Nephron progenitor cell (in vitro differentiated cells): ENCODE measurements around the gene RNF212.

Experiments used
- DNase-seq: peaks from one replicate; pipeline ENCODE4 v3.0.0; 2021
- H3K27ac Mint-ChIP-seq: 2 replicates; pipeline ENCODE4 v1.8.0; 2021; ENCODE audit warnings: mild to moderate bottlenecking, moderate library complexity, mixed read lengths
- H3K27me3 Mint-ChIP-seq: 2 replicates; pipeline ENCODE4 v1.8.0; 2021; ENCODE audit warnings: mild to moderate bottlenecking, low read depth, mixed read lengths; ENCODE audit not compliant: poor library complexity
- H3K36me3 Mint-ChIP-seq: 2 replicates; pipeline ENCODE4 v1.8.0; 2021; ENCODE audit warnings: low read depth, mixed read lengths
- H3K4me1 Mint-ChIP-seq: 2 replicates; pipeline ENCODE4 v1.8.0; 2021; ENCODE audit warnings: mixed read lengths
- H3K4me3 Mint-ChIP-seq: 2 replicates; pipeline ENCODE4 v1.8.0; 2021; ENCODE audit warnings: mild to moderate bottlenecking, moderate library complexity, mixed read lengths
- H3K9me3 Mint-ChIP-seq: 2 replicates; pipeline ENCODE4 v1.8.0; 2021; ENCODE audit warnings: mild to moderate bottlenecking, moderate library complexity, mixed read lengths
- TF ChIP-seq, protein P1 (sequence below): fragments of 200-600 bp; sonication (generic); IDR thresholded peaks from 2 replicates; pipeline ENCODE4 v1.5.0; 2021; ENCODE audit warnings: antibody characterized with exemption

The RNF212 gene

DNA sequence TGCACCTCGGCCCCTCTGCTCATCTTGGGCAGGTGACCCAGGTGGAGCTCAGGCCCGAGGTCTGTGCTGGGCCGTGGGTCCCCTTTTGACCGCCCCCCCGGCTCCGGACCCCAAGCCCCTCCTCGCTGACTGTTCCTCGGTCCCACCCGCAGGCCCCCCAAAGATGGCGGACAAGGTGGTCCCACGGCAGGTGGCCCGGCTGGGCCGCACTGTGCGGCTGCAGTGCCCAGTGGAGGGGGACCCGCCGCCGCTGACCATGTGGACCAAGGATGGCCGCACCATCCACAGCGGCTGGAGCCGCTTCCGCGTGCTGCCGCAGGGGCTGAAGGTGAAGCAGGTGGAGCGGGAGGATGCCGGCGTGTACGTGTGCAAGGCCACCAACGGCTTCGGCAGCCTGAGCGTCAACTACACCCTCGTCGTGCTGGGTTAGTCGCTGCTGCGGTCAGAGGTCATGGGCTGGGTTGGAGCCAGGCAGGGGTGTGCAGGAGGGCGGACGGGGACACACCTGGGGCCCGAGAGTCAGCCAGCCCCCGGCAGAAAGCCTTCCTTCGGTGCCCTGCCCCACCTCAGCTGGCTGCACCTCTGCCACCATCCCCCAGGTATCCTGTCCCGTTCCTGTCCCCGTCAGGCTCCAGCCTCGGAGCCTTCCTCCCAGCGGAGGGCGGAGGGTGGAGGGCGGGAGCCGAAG is 91.2 kb downstream of the RNF212 start:
- Mint-ChIP-seq H3K27ac (no peak overlapping the region), H3K27me3 (no peaks in the 10 kb centered on the region), H3K4me1 (peaks cover 54% of the 10 kb centered on the region), H3K9me3 (no peaks in the 10 kb centered on the region), H3K36me3 (peaks cover 14% of the 10 kb centered on the region), H3K4me3 (no peak overlapping the region)
- DNase-seq = no peak
- TF ChIP-seq, protein P1, sequence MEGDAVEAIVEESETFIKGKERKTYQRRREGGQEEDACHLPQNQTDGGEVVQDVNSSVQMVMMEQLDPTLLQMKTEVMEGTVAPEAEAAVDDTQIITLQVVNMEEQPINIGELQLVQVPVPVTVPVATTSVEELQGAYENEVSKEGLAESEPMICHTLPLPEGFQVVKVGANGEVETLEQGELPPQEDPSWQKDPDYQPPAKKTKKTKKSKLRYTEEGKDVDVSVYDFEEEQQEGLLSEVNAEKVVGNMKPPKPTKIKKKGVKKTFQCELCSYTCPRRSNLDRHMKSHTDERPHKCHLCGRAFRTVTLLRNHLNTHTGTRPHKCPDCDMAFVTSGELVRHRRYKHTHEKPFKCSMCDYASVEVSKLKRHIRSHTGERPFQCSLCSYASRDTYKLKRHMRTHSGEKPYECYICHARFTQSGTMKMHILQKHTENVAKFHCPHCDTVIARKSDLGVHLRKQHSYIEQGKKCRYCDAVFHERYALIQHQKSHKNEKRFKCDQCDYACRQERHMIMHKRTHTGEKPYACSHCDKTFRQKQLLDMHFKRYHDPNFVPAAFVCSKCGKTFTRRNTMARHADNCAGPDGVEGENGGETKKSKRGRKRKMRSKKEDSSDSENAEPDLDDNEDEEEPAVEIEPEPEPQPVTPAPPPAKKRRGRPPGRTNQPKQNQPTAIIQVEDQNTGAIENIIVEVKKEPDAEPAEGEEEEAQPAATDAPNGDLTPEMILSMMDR = no peak
